CD4-positive, CD25-positive, alpha-beta regulatory T cell (primary cell): ENCODE results near the gene THOC5. TPM values are rescaled to one million over a fixed set of nuclear protein-coding genes. Genes with fewer than 3 reads are reported as not detected.
A peak's percentile ranks its signal among the peaks of the same experiment; 100 is the strongest.

ENCODE experiments used
- ATAC-seq, 2 donors: fragments of 150-1000 bp; cut with Tn5 transposase; one replicate each; pipeline ENCODE4 v1.10.0; 2021; ENCODE audit warnings: low read depth in 2 of 2, moderate number of reproducible peaks in 2 of 2, moderate library complexity in 1 of 2
- DNase-seq, 3 donors: peaks; one replicate each; pipeline versions ENCODE4 v3.0.0 to v3.0.0-alpha.2; 2012 to 2022; ENCODE audit warnings: mixed read lengths in 1 of 3
- H3K27ac ChIP-seq: one replicate; pipeline ENCODE4 v1.7.0; 2013; ENCODE audit warnings: mild to moderate bottlenecking, low read length; ENCODE audit not compliant: insufficient read depth, poor library complexity, severe bottlenecking
- H3K27me3 ChIP-seq: one replicate; pipeline ENCODE4 v1.7.0; 2013; ENCODE audit warnings: low read length; ENCODE audit not compliant: control insufficient read depth, insufficient read depth
- H3K36me3 ChIP-seq: one replicate; pipeline ENCODE4 v1.7.0; 2013; ENCODE audit warnings: mild to moderate bottlenecking, low read length, moderate library complexity; ENCODE audit not compliant: control insufficient read depth, insufficient read depth
- H3K4me1 ChIP-seq: 2 replicates; pipeline ENCODE4 v1.7.0; 2013; ENCODE audit warnings: mild to moderate bottlenecking, low read length; ENCODE audit not compliant: insufficient read depth, control insufficient read depth, poor library complexity, severe bottlenecking
- H3K4me3 ChIP-seq: one replicate; pipeline ENCODE4 v1.7.0; 2013; ENCODE audit warnings: low read depth, mild to moderate bottlenecking, low read length, moderate library complexity
- H3K9me3 ChIP-seq, 2 experiments: 1 replicate in 1 of 2; 2 replicates in 1 of 2; pipeline ENCODE4 v1.7.0; 2013; ENCODE audit warnings: low read length in 2 of 2, mild to moderate bottlenecking in 1 of 2, moderate library complexity in 1 of 2; ENCODE audit not compliant: control insufficient read depth in 2 of 2
- H3K27ac Mint-ChIP-seq, 3 donors: one replicate each; pipeline ENCODE4 v1.8.0; 2020 to 2022; ENCODE audit warnings: mild to moderate bottlenecking in 3 of 3, mixed read lengths in 3 of 3, moderate library complexity in 2 of 3
- H3K27me3 Mint-ChIP-seq: one replicate; pipeline ENCODE4 v1.8.0; 2022; ENCODE audit warnings: mild to moderate bottlenecking, mixed read lengths
- H3K36me3 Mint-ChIP-seq: one replicate; pipeline ENCODE4 v1.8.0; 2020; ENCODE audit warnings: mixed read lengths
- H3K4me1 Mint-ChIP-seq, 4 donors: one replicate each; pipeline ENCODE4 v1.8.0; 2020 to 2022; ENCODE audit warnings: mixed read lengths in 4 of 4, mild to moderate bottlenecking in 1 of 4
- H3K4me3 Mint-ChIP-seq, 4 donors: one replicate each; pipeline ENCODE4 v1.8.0; 2020 to 2022; ENCODE audit warnings: mild to moderate bottlenecking in 4 of 4, mixed read lengths in 4 of 4, moderate library complexity in 3 of 4
- H3K9me3 Mint-ChIP-seq, 7 donors: one replicate each; pipeline ENCODE4 v1.8.0; 2020 to 2022; ENCODE audit warnings: mixed read lengths in 7 of 7, mild to moderate bottlenecking in 3 of 7, moderate library complexity in 2 of 7
- polyA plus RNA-seq, 4 donors: library from polyadenylated mRNA; unstranded; fragments of 300-500 nt; fragmentation: Illumina TruSeq; gene quantifications; one replicate each; pipeline ENCODE4 v1.2.3, GENCODE V29; 2021
- total RNA-seq: library from RNA; stranded (reverse); gene quantifications from one replicate; pipeline ENCODE4 v1.2.3, GENCODE V29; 2022

THOC5 gene
- total and polyA plus RNA-seq, 5 donors from 2014 or later, result 27.8 to 54.0 (median 32.5) TPM

GRCh38 chr22:29530716-29531115 is 22.8 kb downstream of the THOC5 start:
- Mint-ChIP-seq H3K27me3 (no peaks in the 10 kb centered on the region), H3K4me3 (no peak overlapping the region), H3K36me3 (peaks cover 37% of the 10 kb centered on the region), H3K4me1 (peaks cover 0 to 5% (median 1%) of the 10 kb centered on the region in 4 donors), H3K27ac (peak overlapping the region in 1 of 3 donors; percentile 20), H3K9me3 (peaks cover 0 to 1% (median 0%) of the 10 kb centered on the region in 7 donors)
- H3K4me3 ChIP-seq, result no peak overlapping the region
- ATAC-seq, result no peak
- peaks cover 86% of the 10 kb centered on the region for H3K36me3 ChIP-seq
- no peaks in the 10 kb centered on the region for H3K4me1 ChIP-seq
- H3K27me3 ChIP-seq, result no peaks in the 10 kb centered on the region
- no peak for DNase-seq
- no peaks in the 10 kb centered on the region for H3K9me3 ChIP-seq
- no peak overlapping the region for H3K27ac ChIP-seq

DNA sequence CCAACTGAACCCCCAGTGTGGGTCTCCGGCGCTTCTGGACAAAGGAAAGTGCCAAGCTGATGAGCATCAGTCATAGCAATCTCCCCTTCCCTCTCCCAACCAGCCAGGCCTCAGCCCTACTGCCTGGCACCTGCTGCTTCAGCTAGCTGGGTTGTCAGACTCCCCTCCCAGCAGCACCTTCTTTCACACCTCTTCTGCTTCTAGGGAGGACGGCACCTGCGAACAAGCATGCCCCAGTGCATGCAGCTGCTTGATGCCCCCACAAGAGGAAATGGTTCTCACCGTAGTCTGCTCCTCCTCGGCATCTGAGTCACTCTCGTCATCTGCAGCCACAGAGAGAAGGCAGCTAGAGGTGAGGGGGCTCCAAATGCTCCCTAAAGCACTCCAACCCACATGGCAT is 25.4 kb downstream of the THOC5 start:
- Histone ChIP-seq H3K36me3 (peaks cover 89% of the 10 kb centered on the region), H3K4me1 (no peaks in the 10 kb centered on the region), H3K4me3 (no peak overlapping the region), H3K27ac (no peak overlapping the region), H3K9me3 (no peaks in the 10 kb centered on the region), H3K27me3 (no peaks in the 10 kb centered on the region)
- no peaks in the 10 kb centered on the region for H3K27me3 Mint-ChIP-seq
- peaks cover 38% of the 10 kb centered on the region for H3K36me3 Mint-ChIP-seq
- no peak for DNase-seq
- no peak overlapping the region for H3K4me3 Mint-ChIP-seq
- no peak overlapping the region for H3K27ac Mint-ChIP-seq
- no peak for ATAC-seq
- H3K9me3 Mint-ChIP-seq, result no peaks in the 10 kb centered on the region
- no peaks in the 10 kb centered on the region for H3K4me1 Mint-ChIP-seq

- no peaks in the 10 kb centered on the region for H3K9me3 Mint-ChIP-seq
- peak overlapping the region in 1 of 3 donors; percentile 20 for H3K27ac Mint-ChIP-seq
- Histone ChIP-seq H3K4me1 (no peaks in the 10 kb centered on the region), H3K9me3 (no peaks in the 10 kb centered on the region), H3K27me3 (no peaks in the 10 kb centered on the region), H3K36me3 (peaks cover 86% of the 10 kb centered on the region), H3K27ac (no peak overlapping the region), H3K4me3 (no peak overlapping the region)
- no peaks in the 10 kb centered on the region for H3K4me1 Mint-ChIP-seq
- ATAC-seq, result peak in 1 of 2 donors; percentile 50
- H3K27me3 Mint-ChIP-seq, result no peaks in the 10 kb centered on the region
- H3K36me3 Mint-ChIP-seq, result peaks cover 53% of the 10 kb centered on the region
- H3K4me3 Mint-ChIP-seq, result no peak overlapping the region
- peak in 2 of 3 donors; percentile 11 to 37 for DNase-seq
Observed at GRCh38 chr22:29524442-29525191, 28.9 kb downstream of the THOC5 start.

DNA sequence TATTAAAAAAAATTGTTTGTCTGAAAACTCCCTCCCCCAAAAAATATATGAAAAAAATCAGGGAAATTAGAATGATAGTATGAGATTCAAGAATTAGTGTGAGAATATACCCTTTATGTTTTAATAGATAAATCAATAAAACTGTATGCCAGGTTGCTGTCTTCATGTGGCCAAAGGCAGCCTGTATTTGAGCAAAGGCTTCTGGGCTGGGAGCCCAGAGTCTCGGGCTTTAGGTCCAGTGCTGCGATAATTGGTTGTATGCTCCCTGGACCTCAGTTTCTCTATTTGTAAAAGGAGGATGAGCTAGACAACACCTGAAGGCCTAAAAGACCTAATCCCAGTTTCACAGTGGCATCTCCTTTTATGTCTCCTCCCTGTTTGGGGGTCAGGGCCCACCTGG is 29.8 kb downstream of the THOC5 start:
- no peaks in the 10 kb centered on the region for H3K27me3 ChIP-seq
- H3K4me1 Mint-ChIP-seq, result no peaks in the 10 kb centered on the region
- H3K4me1 ChIP-seq, result no peaks in the 10 kb centered on the region
- peaks cover 86% of the 10 kb centered on the region for H3K36me3 ChIP-seq
- no peak for DNase-seq
- no peak overlapping the region for H3K4me3 Mint-ChIP-seq
- H3K4me3 ChIP-seq, result no peak overlapping the region
- H3K9me3 ChIP-seq, result no peaks in the 10 kb centered on the region
- ATAC-seq, result no peak
- no peak overlapping the region for H3K27ac Mint-ChIP-seq
- no peaks in the 10 kb centered on the region for H3K27me3 Mint-ChIP-seq
- no peak overlapping the region for H3K27ac ChIP-seq
- H3K36me3 Mint-ChIP-seq, result peaks cover 54% of the 10 kb centered on the region
- no peaks in the 10 kb centered on the region for H3K9me3 Mint-ChIP-seq

DNA sequence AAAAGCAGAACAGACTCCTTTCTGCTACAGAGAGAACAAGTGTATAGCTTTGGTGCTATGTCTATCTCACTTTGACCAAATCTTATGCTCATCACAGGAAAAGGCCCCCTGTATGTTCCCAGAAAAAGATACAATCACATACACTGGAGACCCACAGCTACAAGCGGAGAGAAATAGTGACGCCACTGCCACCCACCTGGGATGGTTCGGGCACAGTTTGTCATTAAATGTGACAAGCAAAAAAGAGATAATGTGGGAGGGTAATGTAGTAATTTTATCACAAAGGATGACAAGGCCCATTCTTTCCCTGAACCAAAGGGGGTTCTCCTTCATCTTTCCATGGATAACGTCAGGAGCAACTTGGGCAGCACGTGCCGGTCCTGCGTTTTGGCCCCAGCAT is 32.0 kb downstream of the THOC5 start:
- no peak for ATAC-seq
- peaks cover 84% of the 10 kb centered on the region for H3K36me3 ChIP-seq

GRCh38 chr22:29520851-29521250 is 32.7 kb downstream of the THOC5 start:
- no peaks in the 10 kb centered on the region for H3K9me3 ChIP-seq
- Mint-ChIP-seq H3K36me3 (peaks cover 55% of the 10 kb centered on the region), H3K4me3 (no peak overlapping the region)

More for the DNA sequence above, 32.0 kb downstream of the THOC5 start:
- Mint-ChIP-seq H3K4me3 (no peak overlapping the region), H3K4me1 (no peaks in the 10 kb centered on the region), H3K27ac (no peak overlapping the region), H3K9me3 (no peaks in the 10 kb centered on the region), H3K36me3 (peaks cover 50% of the 10 kb centered on the region), H3K27me3 (no peaks in the 10 kb centered on the region)
- Histone ChIP-seq H3K27ac (no peak overlapping the region), H3K4me3 (no peak overlapping the region), H3K4me1 (no peaks in the 10 kb centered on the region), H3K27me3 (no peaks in the 10 kb centered on the region), H3K9me3 (no peaks in the 10 kb centered on the region)
- no peak for DNase-seq

DNA sequence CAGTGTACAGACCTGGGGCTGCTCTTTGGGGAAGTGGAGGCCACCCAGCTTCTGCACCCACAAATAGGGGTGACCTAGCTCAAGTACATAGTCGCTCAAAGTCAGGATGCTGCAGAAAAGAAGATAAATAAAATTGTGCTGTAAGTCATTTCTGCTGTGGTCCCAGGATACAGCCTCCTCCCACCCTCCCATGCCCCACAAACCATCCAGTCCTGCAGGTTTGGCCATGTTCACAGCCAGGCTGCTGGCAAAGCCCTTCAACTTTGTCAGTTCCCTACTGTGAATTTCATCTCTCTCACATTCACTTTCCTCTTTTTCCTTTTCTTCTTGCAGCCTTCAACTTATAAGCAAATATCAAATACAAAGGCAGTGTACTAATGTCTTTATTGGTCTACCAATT is 33.6 kb downstream of the THOC5 start:
- DNase-seq, result no peak
- no peaks in the 10 kb centered on the region for H3K27me3 ChIP-seq
- peaks cover 55% of the 10 kb centered on the region for H3K36me3 Mint-ChIP-seq
- H3K4me1 Mint-ChIP-seq, result no peaks in the 10 kb centered on the region
- no peak overlapping the region for H3K4me3 ChIP-seq
- no peak overlapping the region for H3K4me3 Mint-ChIP-seq
- H3K27me3 Mint-ChIP-seq, result no peaks in the 10 kb centered on the region
- H3K9me3 ChIP-seq, result no peaks in the 10 kb centered on the region
- no peak overlapping the region for H3K27ac ChIP-seq
- peaks cover 85% of the 10 kb centered on the region for H3K36me3 ChIP-seq
- H3K9me3 Mint-ChIP-seq, result no peaks in the 10 kb centered on the region
- no peak for ATAC-seq
- no peaks in the 10 kb centered on the region for H3K4me1 ChIP-seq
- H3K27ac Mint-ChIP-seq, result no peak overlapping the region

More at GRCh38 chr22:29520851-29521250, 32.7 kb downstream of the THOC5 start:
- H3K27ac ChIP-seq, result no peak overlapping the region
- no peaks in the 10 kb centered on the region for H3K4me1 ChIP-seq
- no peak overlapping the region for H3K4me3 ChIP-seq
- Mint-ChIP-seq H3K27ac (peak overlapping the region; percentile 36 to 79 (median 52)), H3K27me3 (no peaks in the 10 kb centered on the region), H3K4me1 (no peaks in the 10 kb centered on the region), H3K9me3 (no peaks in the 10 kb centered on the region)
- ATAC-seq (no peak), DNase-seq (no peak)
- H3K27me3 ChIP-seq, result no peaks in the 10 kb centered on the region
- peaks cover 86% of the 10 kb centered on the region for H3K36me3 ChIP-seq

DNA sequence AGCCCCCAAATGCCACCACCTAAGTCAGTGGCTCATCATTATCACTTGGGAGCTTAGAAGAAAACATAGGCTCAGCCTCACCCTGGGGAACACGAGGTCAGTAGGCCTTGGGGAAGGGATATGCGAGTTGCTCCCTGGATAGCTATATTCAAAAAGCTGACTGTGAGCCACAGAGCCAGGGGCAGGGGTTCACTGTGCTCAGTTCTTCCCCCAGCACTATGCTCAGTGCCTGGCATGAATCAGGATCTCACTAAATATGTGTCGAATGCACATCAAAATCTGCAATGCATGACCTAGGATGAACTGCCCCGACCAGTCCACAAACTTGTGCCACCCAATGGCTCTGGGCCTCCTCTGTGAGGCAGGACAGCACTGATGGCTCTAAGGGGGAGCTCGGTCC is 35.1 kb downstream of the THOC5 start:
- Histone ChIP-seq H3K9me3 (no peaks in the 10 kb centered on the region), H3K36me3 (peaks cover 70% of the 10 kb centered on the region), H3K4me1 (no peaks in the 10 kb centered on the region), H3K4me3 (no peak overlapping the region), H3K27me3 (no peaks in the 10 kb centered on the region), H3K27ac (no peak overlapping the region)
- Mint-ChIP-seq H3K36me3 (peaks cover 48% of the 10 kb centered on the region), H3K27ac (peak overlapping the region in 1 of 3 donors; percentile 56), H3K4me1 (no peaks in the 10 kb centered on the region), H3K4me3 (no peak overlapping the region), H3K27me3 (no peaks in the 10 kb centered on the region), H3K9me3 (no peaks in the 10 kb centered on the region)
- DNase-seq (no peak), ATAC-seq (no peak)
